NCI-H82 (cell line): ENCODE results near the gene ABCA12.

Source experiments
- DNase-seq: peaks from one replicate; lab custom pipeline; 2025; lab: John Stamatoyannopoulos, UW

ABCA12 gene

GRCh38 chr2:215119847-215120246 lies 18.6 kb downstream of the ABCA12 start:
- DNase-seq, result no peak

GRCh38 chr2:215110918-215111317 lies 27.5 kb downstream of the ABCA12 start:
- DNase-seq, result no peak

- no peak for DNase-seq
Observed at GRCh38 chr2:215107216-215108056, 31.0 kb downstream of the ABCA12 start.

DNA sequence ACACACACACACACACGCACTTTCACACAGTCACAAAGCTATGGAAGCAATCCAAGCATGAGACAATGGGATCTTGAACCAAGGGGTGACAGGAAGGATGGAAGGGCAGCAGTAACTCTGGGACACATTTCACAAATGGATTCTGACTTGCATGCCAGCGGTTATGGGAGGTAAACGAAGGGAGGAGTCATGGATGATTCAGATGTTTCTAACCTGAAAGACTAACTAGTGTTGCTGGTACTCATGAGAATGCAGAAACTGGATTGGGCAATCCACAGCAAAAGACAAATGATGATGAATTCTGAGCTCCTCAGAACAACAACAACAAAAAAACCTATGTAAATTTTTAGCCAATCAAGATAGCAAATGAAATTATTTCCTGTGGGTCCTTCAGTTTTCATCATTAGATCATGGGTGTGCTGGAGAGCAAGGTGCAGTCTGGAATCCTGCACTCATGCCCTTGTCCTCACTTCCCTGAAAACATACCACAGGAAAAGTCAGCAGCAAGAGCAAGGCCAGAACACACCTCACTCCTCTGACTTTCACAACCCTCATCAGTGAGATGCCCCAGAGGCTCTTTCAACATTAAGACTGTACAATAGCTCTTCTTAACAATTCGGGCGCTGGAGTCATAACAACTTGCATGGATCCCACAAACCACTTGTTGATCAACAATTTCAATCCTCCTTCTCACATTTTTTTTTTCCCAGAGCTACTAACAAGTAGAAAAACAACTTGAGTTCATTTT lies 32.6 kb downstream of the ABCA12 start:
- no peak for DNase-seq

- DNase-seq, result no peak
Observed at GRCh38 chr2:215104226-215104625, 34.2 kb downstream of the ABCA12 start.

DNA sequence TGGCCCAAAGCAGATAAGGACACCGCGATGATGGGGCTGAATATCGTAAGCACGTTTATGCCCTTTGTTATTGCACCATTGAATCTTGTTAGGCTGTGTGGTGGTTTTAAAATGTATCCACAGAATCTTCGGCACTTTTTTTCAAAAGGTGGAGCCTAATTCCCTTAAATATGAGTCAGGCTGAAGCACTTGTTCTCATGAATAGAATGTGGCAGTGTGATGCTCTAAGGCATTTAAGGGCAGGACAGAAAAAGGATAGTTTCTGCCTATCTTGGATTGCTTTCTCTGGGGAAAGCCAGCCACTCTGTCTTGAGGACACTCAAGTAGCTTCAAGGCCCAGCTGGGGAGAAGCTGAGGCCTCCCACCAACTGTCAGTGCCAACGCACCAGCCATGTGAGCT lies 39.6 kb downstream of the ABCA12 start:
- no peak for DNase-seq

DNA sequence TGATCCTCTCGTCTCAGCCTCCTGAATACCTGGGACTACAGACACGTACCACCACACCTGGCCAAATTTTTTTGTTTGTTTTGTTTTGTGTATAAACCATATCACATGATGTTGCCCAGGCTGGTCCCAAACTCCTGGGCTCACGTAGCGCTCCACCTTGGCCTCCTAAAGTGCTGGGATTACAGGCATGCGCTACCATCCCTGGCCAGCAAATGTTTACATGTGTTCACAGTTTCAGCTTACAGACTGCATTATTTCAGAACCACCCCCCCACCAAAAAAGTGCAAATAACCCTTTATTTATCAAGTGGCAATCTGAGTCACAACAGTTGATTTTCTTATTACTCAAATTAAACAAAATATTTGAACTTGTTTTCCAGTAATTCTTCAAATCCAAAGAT lies 54.3 kb downstream of the ABCA12 start:
- DNase-seq, result no peak

GRCh38 chr2:215083146-215083545 lies 55.3 kb downstream of the ABCA12 start:
- DNase-seq, result no peak

- no peak for DNase-seq
Observed at GRCh38 chr2:215082446-215082845, 56.0 kb downstream of the ABCA12 start.

DNA sequence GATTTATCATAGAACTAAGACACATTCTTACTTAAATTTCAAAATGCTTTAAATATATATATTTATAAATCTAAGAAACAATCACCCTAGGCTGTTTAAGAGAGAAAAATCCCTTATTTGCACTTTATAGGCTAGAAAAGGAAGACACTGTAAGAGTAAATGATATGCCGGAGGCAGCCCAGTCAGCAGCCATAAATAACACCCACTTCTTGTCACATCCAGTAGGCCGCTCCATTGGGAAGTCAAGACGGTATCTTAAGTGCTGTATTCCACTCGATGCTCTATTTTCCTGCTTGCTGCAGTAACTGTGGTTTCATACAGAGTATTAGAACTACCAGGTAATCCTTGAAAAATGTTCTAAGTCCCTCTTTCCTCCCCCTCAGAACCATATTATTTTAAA lies 57.9 kb downstream of the ABCA12 start:
- no peak for DNase-seq

DNA sequence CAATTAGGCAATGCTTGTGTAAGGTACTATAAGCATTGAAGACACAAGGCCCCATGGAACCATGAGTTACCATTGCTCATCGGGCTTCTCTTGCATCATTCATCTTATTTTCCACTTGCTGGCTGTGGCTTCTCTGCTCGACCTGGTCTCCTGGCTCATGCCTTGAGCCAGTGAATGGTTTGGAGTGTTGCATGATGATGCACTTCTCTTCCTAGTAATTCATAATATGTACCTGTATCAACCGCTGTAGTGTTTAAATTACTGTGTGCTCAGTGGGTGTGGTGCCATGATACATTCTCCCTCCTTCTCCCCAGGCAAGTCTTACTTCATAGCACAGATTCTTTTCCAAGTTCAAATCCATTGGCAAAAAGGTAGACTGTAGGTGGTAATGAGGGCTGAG lies 66.8 kb downstream of the ABCA12 start:
- DNase-seq, result no peak

DNA sequence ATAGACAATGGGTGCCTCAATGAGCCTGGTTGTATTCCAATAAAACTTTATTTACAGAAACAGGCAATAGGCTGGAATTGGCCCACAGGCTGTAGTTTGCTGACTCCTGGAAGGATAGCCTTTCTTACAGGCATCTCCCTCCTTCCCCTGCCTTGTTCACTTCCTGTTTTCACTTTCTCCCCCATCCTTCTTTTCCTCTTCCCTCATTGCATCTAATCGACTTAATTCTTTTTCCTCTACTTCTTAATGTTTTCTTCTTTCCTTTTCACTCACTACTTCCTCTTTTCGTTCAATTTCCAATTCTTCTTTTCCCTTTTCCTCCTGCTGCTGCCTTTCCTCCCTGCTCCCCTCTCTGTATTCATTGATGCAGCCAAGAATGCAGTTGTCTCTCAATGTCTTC lies 70.0 kb downstream of the ABCA12 start:
- DNase-seq, result no peak

- DNase-seq, result no peak
Observed at GRCh38 chr2:215066124-215066523, 72.3 kb downstream of the ABCA12 start.

DNA sequence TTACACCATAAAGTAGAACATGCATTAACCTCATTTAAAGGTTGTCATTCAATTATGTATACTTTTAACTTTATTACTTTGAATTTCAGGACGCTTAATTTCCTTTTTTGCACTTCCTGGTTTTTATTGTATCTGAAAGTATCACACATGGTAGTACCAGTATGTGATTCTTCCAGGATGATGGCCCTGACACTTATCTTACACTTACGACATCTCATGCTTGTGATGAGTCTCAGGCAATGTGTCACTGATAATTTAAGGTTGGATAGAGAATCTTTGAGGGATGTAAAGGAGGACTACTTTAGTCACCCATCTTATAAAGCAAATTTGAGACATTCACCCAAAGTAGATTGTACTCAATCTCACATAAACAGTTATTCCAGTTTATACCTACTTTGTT lies 74.9 kb downstream of the ABCA12 start:
- no peak for DNase-seq

DNA sequence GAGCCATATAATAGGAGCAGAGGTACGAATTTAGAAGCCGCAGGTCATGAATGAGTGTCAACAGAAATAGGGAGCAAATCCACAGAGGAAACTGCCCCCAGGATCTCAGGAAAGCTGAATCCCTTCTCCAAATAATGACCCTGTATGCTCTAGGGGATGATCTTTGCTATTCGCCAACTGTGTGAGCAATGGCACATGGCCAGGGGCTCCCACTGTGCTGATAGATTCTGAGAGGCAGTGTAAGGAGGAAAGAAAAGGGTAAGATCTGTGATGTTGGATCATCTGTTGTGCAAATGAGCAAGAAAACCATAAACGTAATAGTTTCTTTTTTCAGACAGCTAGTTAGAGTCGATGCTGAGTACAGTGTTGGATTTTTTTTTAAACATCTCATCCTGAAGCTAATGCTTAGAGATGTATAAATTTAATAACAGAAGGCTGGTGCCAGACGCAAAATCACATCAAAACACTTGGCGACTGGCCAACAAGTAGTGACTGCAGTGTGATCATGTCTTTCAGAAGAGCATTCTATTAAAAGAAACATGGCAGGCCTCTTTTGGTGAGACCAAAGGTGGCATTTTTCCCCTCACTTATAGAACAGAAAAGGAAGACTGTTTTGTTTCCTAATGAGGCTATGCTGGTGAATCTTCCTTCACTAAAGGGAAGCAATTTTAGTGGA lies 77.4 kb downstream of the ABCA12 start:
- peak; percentile 92 for DNase-seq

DNA sequence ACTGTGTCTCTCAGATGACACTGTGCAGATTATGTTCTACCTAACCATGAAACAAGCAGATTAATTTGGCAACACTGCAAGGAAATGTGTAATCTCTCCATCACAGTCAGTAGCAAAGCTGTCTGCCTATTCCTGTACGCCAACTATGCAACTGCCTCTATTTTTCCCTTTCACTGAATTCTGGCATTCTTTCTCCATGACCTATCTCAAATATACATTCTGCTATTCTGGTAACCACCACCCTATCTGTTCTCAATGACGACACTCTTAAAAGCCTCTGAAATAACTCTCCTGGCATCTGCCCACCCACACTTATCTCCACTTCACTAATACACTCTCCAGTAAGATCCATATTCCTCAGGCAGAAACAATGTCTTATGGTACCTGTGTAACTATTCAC lies 78.7 kb downstream of the ABCA12 start:
- peak; percentile 50 for DNase-seq

DNA sequence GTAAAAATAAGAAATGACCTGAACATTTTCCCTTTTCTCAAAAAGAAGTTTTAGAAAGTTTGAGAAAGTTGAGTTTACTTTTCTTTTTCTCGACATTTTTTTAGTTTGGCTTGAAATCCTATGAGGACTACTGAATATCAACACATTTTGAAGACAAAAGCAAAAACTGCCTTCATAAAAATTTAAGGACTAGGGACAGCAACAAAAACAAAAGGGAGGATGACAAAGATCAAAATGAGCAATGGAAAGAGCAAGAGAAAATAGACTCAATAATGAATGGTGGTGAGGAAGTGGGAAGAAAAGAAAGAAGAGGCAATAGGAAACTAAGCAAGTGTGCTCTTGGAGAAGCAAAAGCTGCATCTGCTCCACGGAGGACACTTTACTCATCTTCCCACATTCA lies 82.5 kb downstream of the ABCA12 start:
- no peak for DNase-seq

DNA sequence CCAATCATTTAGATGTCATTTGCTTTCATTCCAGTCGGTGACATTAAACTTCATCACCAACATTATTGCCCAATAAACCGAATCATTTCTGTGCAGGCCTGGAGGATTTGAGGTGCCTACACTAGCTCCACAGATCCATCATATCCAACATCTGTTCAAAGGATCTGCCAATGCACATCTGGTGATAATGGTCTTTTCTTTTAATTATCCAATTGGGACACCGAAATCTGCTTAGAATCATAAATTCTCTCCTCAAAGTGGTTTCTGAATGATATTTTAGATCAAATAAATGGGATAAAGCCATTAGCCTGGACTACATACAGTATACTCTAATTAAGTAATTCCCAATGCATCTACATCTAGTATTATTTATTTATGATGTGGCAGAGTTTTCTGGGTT lies 85.6 kb downstream of the ABCA12 start:
- no peak for DNase-seq

GRCh38 chr2:215052404-215052803 lies 86.0 kb downstream of the ABCA12 start:
- DNase-seq, result no peak

DNA sequence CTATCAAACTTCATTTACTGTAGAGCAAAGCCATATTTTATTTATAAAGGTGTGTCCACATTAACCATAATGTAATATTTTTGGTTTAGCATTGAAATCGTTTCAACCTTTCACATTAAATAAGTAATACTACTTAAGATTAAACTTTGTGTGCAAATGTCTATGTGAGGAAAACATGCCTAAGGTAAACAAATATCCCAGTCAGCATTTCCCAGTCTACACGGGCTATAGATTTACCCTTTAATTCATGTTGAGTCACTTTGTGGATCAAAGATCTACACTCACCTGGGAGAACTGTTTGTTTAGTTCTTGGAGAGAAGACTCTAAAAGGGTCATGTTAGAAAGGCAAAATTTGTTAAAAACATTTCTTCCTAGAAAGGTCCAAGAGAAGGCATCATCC lies 89.1 kb downstream of the ABCA12 start:
- DNase-seq, result no peak

- no peak for DNase-seq
Observed at GRCh38 chr2:215038421-215038820, 100.0 kb downstream of the ABCA12 start.

GRCh38 chr2:215036314-215036713 lies 102.1 kb downstream of the ABCA12 start:
- DNase-seq, result no peak

DNA sequence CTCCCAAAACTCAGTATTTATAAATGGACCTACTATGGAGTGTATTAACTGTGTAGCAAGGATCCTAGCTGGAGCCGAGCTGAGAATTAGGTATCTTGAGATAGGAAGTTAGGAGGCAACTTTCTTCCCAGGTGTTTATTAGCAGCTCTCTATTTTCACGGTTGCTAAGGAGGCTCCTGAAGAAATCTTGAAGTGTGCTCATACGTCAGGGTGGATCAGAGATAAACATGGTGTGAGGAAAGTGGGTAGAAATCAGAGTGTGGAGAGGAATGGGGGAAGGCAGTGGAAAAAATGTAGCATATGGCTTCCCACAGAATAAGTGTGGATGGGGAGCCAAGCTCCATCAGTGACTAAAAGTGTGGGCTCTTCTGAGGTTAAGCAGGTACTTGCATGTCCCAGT lies 104.3 kb downstream of the ABCA12 start:
- DNase-seq, result no peak
